Measurements from ENCODE around the gene TMEM35B.
"Not testable (repeated sequence)": the region's sequence is repeated elsewhere in the genome, so short reads cannot be mapped to it uniquely, and the experiment has no call there.

Gene TMEM35B

DNA sequence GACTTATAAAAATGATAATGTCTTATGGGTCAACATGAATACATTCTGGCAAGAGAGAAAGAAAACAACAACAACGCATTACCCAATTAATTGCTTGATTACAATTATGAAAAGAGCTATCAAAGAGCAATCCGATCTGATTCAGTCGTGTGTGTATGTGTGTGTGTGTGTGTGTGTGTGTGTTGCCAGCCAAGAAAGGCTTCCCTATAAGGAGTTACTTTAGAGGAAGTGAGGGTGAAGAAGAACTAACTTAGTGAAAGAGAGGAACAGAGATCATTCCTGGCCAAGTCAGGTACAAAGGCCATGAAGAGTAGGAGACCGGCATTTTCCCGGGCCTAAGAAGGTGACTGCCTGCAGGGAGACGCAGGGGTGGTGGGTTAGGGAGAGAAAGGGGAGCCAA, 9.4 kb downstream of the TMEM35B start:
- DNase-seq = no peak

DNA sequence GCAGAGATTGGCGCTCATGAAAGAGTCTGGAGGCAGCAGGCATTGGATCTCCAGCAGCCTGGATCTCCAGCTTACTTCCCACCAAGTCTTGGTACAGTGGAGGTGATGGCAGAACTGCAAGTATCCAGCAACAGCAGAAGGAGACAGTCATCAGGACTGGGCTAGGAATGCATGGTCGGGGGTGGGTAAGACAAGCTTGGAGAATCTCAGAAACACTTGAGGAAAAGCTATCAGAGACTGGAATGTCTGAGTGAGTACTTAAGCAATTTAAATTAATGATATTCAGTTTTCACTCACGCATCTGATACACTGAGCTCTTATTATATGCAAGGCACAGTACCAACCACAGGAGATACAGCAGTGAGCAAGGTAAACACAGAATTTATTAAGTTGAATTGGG, 9.8 kb downstream of the TMEM35B start:
- no peak for DNase-seq

DNA sequence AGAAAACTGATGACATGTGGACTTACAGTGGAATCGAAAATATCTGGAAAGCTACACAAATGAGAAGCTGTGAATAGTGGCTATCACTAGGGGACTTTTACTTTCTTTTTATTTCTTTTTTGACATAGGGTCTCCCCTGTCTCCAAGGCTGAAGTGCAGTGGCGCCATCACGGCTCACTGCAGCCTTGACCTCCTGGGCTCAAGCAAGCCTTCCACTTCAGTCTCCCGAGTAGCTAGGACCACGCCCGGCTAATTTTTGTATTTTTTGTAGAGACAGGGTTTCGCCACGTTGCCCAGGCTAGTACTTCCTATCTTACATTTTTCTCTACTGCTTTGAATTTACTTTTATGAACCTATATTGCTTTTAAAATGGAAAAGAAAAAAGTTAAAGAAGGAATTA, 10.5 kb downstream of the TMEM35B start:
- DNase-seq = no peak

DNA sequence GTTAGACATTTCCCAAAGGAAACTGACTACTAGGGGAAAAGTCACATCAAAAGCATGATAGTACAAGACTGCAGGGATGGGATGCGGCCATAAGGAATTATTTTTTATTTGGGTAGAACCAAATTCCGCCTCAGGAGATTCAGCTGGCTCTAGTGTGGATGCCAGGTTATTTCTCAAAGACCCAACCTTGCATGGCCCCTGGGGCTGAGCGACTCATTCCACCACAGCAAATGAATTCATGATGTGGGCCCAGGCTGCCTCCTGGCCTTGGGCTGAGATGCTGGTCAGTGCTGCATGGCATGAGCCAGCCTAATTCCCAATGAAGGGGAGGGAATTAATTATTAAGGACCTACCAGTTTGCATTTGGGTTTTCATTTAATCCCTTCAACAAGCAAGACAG, 11.8 kb downstream of the TMEM35B start:
- DNase-seq = no peak

DNA sequence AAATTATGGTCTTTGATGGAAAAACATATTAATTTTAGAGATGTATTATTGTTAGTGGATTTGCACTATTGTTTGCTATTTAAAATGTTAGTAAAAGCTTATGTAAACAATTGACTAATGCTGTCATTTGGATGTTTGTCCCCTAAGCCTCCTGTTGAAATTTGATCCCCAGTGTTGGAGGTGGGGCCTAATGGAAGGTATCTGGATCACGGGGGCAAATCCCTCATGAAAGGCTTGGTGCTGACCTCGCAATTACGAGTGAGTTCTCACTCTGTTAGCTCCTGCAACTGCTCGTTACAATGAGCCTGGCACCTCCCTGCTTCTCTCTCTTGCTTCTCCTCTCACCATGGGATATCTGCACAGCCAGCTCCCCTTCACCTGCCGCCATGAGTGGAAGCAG, 14.3 kb downstream of the TMEM35B start:
- no peak for DNase-seq

DNA sequence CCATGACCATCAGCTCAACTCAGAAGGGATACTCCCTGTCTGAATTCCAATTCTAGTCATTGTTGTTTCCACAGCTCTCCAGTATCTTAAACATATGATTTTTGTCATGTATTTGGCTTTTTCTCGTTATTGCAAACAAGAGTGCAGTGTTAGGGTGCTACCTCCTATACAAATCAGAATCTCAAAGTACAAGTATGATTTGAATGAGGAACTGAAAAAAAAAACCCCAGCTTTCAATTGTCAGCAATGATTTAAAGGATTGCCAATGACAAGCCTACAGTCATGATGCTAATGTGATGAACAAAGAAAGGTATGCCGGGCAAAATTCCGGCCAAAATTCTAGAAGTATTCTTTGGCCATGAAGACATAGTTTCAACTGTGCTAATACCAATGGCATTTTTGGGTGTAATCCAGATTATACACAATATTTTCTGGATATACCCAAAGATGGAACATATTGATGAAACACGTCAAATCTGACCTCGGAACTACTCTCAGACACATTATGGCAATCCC, 14.9 kb downstream of the TMEM35B start:
- no peak for DNase-seq

DNA sequence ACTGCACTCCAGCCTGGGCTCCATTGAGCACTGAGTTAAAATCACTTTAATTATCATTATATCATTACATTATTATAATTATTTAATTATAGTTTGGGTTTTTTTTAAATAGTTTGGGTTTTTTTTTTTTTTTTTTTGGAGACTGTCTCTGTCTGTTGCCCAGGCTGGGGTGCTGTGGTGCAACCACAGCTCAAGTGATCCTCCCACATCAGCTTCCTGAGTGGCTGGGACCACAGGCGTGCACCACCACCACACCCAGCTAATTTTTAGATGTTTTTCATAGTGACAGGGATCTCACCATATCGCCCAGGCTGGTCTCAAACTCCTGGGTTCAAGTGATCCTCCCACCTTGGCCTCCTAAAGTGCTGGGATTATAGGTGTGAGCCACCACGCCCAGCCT, 16.9 kb downstream of the TMEM35B start:
- DNase-seq = not testable (repeated sequence)

DNA sequence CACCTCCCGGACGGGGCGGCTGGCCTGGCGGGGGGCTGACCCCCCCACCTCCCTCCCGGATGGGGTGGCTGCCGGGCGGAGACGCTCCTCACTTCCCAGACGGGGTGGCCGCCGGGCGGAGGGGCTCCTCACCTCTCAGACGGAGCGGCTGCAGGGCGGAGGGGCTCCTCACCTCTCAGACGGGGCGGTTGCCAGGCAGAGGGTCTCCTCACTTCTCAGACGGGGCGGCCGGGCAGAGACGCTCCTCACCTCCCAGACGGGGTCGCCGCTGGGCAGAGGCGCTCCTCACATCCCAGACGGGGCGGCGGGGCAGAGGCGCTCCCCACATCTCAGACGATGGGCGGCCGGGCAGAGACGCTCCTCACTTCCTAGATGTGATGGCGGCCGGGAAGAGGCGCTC, 17.5 kb downstream of the TMEM35B start:
- not testable (repeated sequence) for DNase-seq

DNA sequence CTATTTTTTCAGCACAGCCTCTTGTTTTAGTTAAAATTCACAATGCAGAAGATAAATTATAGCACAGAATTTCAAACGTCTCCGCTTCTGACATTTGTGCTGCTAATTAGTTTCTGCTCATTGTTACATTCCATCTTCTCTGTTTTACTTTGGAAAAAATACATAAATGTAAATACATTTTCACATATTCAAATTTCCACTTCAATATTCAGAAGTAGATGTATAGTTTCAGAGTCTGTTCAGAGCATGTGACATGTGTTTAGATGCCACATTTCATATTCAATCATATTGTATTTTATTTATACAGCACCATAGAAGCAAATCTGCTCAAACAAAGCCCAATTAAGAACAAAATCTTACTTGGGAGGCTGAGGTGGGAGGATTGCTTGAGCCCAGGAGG, 19.6 kb downstream of the TMEM35B start:
- DNase-seq = no peak

DNA sequence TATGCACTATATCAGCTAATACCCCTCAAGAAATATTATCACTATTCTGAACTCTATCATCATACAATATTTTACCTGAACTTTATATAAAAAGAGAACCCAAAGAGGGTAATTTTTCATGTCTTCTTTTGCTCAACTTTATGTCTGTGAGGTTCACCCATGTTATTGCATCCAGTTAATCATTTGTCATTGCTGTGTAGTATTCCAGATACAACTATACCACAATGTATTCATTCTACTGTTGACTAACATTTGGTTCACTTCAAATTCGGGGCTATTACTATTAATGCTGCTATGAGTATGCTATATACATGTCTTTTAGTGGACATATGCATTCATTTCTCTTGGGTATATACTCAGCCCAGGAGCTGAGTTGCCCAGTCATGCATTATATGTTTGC, 34.7 kb downstream of the TMEM35B start:
- DNase-seq = no peak

DNA sequence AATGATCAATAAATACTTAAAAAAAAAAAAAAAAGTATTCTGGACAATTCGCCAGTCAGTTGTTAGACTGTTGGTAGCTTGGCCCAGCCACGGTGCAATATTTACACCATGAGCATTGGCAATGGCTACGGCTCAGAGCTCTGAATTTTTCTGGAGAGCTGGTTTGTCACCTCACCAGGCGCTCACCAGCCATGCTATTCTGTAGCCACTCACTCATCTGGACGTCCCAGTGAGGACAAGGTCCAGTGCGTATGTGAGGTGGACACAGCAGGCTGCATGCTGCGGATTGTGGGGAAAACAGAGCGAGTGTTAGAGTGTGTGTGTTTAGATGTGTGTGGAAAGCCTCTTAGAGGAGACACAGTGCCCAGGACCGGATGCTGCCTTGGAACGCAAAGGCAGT, 36.4 kb downstream of the TMEM35B start:
- not testable (repeated sequence) for DNase-seq

DNA sequence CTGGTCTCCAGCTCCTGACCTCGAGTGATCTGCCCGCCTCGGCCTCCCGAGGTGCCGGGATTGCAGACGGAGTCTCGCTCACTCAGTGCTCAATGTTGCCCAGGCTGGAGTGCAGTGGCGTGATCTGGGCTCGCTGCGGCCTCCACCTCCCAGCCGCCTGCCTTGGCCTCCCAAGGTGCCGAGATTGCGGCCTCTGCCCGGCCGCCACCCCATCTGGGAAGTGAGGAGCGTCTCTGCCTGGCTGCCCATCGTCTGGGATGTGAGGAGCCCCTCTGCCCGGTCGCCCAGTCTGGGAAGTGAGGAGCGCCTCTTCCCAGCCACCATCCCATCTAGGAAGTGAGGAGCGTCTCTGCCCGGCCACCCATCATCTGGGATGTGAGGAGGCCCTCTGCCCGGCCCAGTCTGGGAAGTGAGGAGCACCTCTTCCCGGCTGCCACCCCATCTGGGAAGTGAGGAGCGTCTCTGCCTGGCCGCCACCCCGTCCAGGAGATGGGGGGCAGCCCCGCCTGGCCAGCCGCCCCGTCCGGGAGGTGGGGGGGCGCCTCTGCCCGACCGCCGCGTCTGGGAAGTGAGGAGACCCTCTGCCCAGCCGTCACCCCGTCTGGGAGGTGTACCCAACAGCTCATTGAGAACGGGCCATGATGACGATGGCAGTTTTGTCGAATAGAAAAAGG, 37.4 kb downstream of the TMEM35B start:
- DNase-seq = not testable (repeated sequence)

DNA sequence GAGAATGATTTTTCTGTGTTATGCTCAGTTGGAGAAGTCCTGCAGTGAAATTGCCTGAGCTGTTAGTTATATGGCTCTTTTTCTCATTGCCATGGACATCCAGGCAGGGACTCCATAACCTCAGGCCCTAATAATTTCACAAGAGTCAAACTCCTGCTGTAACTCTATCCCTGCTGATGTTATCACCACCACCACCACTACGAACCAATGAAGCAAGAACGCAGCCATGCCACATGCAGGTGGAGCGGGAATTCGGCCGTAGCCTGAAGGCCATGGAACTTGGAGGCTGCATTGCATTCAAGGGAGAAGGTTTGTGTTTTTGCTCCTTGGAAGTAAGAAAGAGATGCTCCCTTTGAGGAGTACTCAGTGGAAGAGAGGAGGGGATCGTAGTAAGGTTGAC, 38.9 kb downstream of the TMEM35B start:
- no peak for DNase-seq

DNA sequence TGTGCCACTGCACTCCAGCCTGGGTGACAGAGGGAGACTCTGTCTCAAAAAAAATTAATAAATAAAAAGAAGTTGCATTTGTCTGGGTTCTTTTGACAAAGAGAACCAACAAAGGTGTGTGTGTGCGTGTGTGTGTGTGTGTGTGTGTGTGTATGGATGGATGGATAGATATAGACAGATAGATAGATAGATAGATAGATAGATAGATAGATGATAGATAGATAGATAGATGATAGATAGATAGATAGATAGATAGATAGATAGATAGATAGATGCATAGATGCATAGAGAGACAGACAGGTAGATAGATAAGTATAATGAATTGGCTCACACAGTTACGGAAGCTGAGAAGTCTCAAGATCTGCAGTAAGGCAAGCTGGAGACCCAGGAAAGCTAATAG, 43.3 kb downstream of the TMEM35B start:
- not testable (repeated sequence) for DNase-seq
